GM21786 (cell line): Measurements from ENCODE around the gene CTSC.

ENCODE experiments used
- ATAC-seq: cut with Tn5 transposase; IDR thresholded peaks from one replicate; pipeline ENCODE4 v1.9.1; 2021; ENCODE audit not compliant: unreplicated experiment

Gene CTSC

DNA sequence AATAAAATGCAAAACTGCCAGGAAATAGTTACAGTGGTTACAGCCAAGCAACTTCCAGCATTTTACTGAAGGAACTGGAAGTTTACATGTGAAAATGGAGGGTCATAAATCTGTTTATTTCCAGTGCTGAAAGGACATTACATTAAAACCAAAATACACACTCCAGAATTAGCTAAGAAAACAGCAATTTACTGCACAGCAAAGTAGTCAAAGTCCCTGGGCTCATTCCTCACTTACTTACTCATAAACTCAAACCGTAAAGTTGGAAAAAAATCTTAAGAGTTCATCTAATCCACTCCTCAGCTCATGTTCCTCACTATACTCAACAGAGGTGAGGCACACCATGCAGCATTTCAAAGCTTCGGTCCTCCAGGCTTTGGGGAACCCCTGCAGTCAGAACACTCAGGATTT is 17.4 kb downstream of the CTSC start:
- no peak for ATAC-seq

DNA sequence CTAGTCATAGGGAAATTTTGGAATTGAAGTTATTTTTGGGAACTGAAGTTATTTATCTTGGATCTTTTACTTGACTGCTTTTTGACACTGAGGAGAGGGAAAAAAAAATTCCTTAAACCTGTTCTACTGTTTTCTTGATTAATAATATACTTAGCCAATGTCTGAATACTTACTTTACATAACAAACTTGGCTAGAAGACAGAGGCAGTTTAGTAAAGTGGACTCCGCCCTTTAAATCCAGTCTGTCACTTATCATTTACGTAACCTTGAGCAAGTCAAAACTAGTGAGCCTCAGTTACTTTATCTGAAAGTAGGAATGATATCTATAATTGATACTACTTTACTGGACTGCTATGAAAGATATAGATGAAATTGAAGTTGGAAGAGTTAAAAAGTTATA is 19.5 kb downstream of the CTSC start:
- no peak for ATAC-seq

- no peak for ATAC-seq
Measured at GRCh38 chr11:88317536-88317935, 20.0 kb downstream of the CTSC start.

GRCh38 chr11:88315981-88316441 is 21.5 kb downstream of the CTSC start:
- ATAC-seq, result no peak

- ATAC-seq, result no peak
Measured at GRCh38 chr11:88315015-88315414, 22.5 kb downstream of the CTSC start.

DNA sequence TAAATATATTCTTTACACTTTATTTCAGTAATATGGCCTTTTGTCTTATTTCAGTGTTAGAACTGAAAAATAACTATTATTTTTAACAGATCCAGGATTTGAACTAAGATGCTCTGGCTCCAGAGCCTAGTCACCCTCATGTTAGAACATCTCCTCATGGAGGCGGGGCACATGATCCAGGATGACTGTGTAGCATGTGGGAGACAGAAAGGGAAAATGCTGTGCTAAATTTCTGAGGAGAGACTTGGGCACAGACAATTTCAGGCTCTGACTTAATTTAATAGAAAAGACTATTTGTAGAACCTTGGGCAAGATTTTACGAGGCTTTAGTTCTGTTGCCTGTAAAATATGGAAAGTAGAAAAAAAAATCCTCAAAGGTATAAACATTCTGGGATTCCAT is 24.1 kb downstream of the CTSC start:
- no peak for ATAC-seq

DNA sequence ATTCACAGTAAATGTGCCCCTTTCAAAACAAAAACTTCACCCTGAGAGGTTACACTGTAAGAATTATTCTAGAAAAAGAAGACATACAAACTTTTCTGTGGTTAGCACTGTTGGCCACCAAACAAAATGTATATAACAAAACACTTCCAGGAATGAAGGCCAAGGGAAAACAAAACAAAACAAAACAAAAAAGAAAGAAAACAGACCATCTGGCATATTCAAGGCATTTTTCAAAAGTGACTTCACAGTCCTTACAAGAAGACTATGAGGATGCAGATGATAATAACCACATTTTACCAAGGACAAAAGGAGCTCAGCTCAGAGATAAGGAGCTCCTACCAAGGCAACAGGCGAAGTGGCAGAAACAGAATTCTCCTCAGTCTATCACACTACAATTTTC is 24.9 kb downstream of the CTSC start:
- no peak for ATAC-seq

- ATAC-seq, result no peak
Measured at GRCh38 chr11:88310246-88310645, 27.3 kb downstream of the CTSC start.

DNA sequence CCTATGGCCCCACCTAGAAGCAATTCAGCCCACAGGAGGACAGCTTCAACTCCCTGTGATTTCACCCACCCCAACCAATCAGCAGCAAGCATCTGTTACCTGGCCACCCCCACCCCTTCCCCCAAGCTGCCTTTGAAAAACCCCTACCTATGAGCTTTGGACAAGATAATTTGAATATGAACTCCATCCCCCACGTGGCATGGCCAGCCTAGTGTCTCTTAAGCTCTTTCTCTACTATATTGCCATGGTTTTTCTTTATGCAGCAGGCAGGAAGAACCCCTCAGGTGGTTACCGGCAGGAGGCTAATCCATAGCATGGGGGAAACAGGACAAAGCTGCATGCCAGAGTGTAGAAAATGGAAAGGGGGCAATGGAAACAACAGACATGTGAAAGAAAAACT is 29.0 kb downstream of the CTSC start:
- ATAC-seq, result no peak

DNA sequence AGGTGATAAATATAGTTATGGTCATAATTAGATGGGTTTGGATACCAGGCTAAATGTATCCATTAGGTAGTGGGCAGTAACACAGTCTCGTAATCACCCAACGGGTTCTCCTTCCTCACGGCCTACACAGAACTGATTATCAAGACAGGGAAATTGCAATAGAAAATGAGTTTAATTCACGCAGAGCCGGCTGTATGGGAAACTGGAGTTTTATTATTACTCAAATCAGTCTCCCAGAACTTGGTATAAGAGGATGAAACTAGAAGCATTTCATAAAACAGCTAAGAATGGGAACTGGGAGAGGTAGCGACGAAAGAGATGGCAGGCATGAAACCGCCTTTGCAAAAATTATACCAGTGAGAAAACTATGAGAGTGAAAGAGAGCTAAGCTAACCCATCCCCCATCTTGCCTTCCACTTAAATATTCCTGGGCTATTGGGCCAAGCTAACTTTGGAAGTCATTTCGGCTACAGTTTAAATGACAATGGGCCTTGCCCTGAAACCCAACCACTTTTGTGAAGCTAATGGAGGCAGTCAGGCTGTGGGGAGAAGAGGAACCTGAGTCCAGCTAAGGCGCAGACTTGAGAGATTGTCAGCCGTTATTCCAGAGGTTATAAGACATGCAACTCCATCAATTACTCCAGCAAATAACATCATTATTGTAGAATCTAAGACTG is 29.6 kb downstream of the CTSC start:
- peak; percentile 75 for ATAC-seq

GRCh38 chr11:88306785-88307184 is 30.8 kb downstream of the CTSC start:
- no peak for ATAC-seq

GRCh38 chr11:88305430-88305829 is 32.1 kb downstream of the CTSC start:
- no peak for ATAC-seq

DNA sequence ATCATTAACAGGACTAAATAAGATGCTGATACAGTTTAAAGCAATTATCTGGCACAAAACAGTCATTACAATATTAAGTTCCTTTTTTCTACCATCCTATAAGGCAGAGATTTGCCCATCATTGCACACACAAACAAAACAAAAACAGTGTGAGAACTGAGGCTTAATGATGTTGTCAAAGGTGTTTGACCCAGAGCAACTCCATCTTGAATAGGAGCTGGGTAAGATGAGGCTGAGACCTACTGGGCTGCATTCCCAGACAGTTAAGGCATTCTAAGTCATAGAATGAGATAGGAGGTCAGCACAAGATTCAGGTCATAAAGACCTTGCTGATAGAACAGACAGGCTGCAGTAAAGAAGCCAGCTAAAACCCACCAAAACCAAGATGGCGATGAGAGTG is 33.2 kb downstream of the CTSC start:
- ATAC-seq, result no peak

DNA sequence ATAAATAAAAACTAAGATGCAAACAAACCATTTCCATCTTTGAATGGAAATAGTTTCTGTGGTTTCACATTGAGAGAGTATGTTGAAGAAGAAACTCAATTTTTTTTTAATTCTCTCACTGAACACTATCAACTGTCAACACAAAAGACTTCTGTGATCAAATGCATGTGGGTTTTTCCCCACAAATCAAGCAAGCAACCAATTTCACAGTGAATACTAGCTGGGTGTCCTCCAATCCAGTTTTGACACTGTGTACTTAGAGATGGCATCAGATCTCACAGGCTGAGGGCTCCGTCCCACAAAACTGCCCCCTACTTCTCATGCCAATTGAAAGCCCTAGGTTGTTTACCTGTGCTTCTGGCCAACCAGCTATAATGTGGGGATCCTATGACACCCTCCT is 34.5 kb downstream of the CTSC start:
- no peak for ATAC-seq

GRCh38 chr11:88301488-88302140 is 35.9 kb downstream of the CTSC start:
- ATAC-seq, result peak; percentile 54

DNA sequence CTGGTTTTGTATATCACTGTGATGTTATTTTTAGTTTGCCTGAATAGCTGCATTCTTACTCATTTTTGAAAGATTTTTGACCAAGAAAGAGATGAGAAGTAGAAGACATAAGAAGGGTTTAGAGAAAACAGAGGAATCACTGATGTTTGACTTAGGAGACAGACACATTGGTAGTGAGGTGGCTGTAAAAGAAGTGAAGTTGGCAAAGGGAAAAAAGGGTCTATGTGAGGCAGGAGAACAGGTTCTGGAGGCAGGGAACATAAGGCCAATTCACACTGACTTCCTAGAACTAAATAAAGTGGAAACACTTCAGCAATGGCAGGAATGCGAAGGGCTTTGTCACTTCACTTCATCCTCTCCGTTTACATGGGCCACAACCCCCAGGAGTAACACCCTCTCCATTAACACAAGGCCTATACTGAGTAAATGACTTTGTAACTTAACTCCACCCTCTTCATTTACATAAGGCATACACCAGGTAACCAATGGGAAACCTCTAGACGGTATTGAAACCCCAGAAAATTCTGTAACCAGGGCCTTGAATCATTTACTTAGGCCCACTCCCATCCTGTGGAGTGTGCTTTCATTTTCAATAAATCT is 36.5 kb downstream of the CTSC start:
- peak; percentile 74 for ATAC-seq

DNA sequence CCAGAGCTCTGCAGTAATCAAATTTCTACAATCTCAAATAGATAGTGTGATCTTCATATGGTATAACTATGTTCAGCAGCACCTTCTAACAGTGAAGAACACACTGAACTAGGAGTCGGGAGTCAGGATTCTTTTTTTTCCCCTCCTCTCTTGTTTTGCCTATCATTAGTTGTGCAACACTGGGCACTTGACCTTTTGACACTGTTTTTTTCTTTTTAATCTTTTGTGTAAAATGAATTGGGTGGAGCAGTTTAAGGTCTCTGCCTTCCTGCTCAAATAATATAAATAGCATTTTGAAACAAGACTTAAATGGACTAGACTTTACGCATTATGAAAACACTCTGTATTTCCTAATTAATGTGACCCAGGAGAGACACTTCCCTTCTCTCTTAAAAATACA is 39.7 kb downstream of the CTSC start:
- no peak for ATAC-seq

DNA sequence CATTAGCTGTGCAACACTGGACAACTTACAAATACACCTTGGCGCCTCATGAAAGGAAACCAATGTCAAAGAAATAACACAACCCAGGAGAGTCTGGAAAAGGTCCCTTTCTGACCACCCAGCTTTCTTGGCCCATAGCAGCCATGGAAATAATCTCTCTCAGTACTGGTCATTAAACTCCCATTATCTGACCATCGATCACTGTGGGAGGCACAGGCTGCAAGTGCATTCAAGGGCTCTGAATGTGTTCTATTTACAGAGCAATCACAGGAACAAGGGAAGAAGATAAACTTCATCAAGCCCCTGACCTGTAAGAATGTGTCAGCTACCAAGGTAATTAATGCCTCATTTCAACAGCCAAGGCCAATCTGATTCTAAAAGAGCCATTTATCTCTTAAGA is 40.1 kb downstream of the CTSC start:
- ATAC-seq, result no peak

GRCh38 chr11:88295028-88295427 is 42.5 kb downstream of the CTSC start:
- no peak for ATAC-seq

GRCh38 chr11:88293931-88294330 is 43.6 kb downstream of the CTSC start:
- no peak for ATAC-seq

- ATAC-seq, result no peak
Measured at GRCh38 chr11:88292171-88292843, 45.2 kb downstream of the CTSC start.

- ATAC-seq, result no peak
Measured at GRCh38 chr11:88288560-88288959, 49.0 kb downstream of the CTSC start.
